IMR-90 (cell line): ENCODE measurements around the gene WIPF2. TPM values are rescaled to one million over a fixed set of nuclear protein-coding genes. Genes with fewer than 3 reads are reported as not detected.

Experiments
- ATAC-seq: fragments of 200-7000 bp; cut with Tn5 transposase; 2 replicates; pipeline ENCODE4 v1.9.1; 2020; ENCODE audit warnings: low read depth, mild to moderate bottlenecking, moderate library complexity
- BruUV-seq: library from RNA; stranded (reverse); fragments of 400-500 nt; replicated peaks from 2 replicates; lab custom pipeline; 2021; lab: Mats Ljungman, UMichigan
- CTCF ChIA-PET: fragments of 300-600 bp; formaldehyde crosslinking; extraction: SDS; loops from one replicate; lab custom pipeline; 2021; ENCODE audit warnings: antibody characterized with exemption; lab: Yijun Ruan, JAX
- POLR2A ChIA-PET: fragments of 300-600 bp; sonication (Branson Sonifier 250); formaldehyde crosslinking; loops from one replicate; lab custom pipeline; 2022; ENCODE audit warnings: antibody characterized with exemption; ENCODE audit not compliant: unreplicated experiment; lab: Charles Lee
- DNase-seq: peaks from one replicate; pipeline ENCODE4 v3.0.0; 2013
- H2AFZ ChIP-seq: replicated peaks from 2 replicates; pipeline ENCODE3; 2013; ENCODE audit warnings: low read length, mild to moderate bottlenecking; ENCODE audit not compliant: poor library complexity
- H2AK5ac ChIP-seq: 2 replicates; pipeline ENCODE4 v1.6.1; 2013; ENCODE audit warnings: low read depth, low read length, inconsistent platforms
- H2AK9ac ChIP-seq: replicated peaks from 2 replicates; pipeline ENCODE3; 2013; ENCODE audit warnings: mild to moderate bottlenecking, low read depth, low read length, moderate library complexity; ENCODE audit not compliant: poor library complexity
- H2BK120ac ChIP-seq: 2 replicates; pipeline ENCODE4 v1.6.1; 2013; ENCODE audit warnings: low read depth, low read length, inconsistent platforms
- H2BK15ac ChIP-seq: 3 replicates; pipeline ENCODE4 v1.6.1; 2013; ENCODE audit warnings: low read depth, low read length, inconsistent platforms
- H2BK20ac ChIP-seq: 2 replicates; pipeline ENCODE4 v1.6.1; 2013; ENCODE audit warnings: low read depth, mild to moderate bottlenecking, inconsistent platforms, low read length, moderate library complexity
- H2BK5ac ChIP-seq: 2 replicates; pipeline ENCODE4 v1.6.1; 2013; ENCODE audit warnings: mild to moderate bottlenecking, low read depth, low read length, inconsistent platforms; ENCODE audit not compliant: poor library complexity, severe bottlenecking
- H3K14ac ChIP-seq: replicated peaks from 2 replicates; pipeline ENCODE4 v1.6.1; 2013; ENCODE audit warnings: low read depth, low read length, inconsistent platforms
- H3K18ac ChIP-seq: 2 replicates; pipeline ENCODE4 v1.6.1; 2013; ENCODE audit warnings: low read depth, low read length, control low read depth
- H3K23ac ChIP-seq: 2 replicates; pipeline ENCODE4 v1.6.1; 2013; ENCODE audit warnings: low read depth, low read length, inconsistent platforms
- H3K27ac ChIP-seq: 2 replicates; pipeline ENCODE4 v1.5.1; 2013; ENCODE audit warnings: mild to moderate bottlenecking, control low read depth, low read length; ENCODE audit not compliant: insufficient read depth
- H3K27me3 ChIP-seq: 2 replicates; pipeline ENCODE4 v1.6.1; 2013; ENCODE audit warnings: low read length; ENCODE audit not compliant: control insufficient read depth, insufficient read depth
- H3K36me3 ChIP-seq: 2 replicates; pipeline ENCODE4 v1.6.1; 2013; ENCODE audit warnings: low read length, mixed read lengths; ENCODE audit not compliant: control insufficient read depth, insufficient read depth
- H3K4ac ChIP-seq: 2 replicates; pipeline ENCODE4 v1.6.1; 2013; ENCODE audit warnings: low read depth, low read length, inconsistent platforms
- H3K4me1 ChIP-seq: 2 replicates; pipeline ENCODE4 v1.6.1; 2013; ENCODE audit warnings: low read length, mixed read lengths; ENCODE audit not compliant: control insufficient read depth, insufficient read depth
- H3K4me2 ChIP-seq: 2 replicates; pipeline ENCODE4 v1.6.1; 2013; ENCODE audit warnings: low read depth, mild to moderate bottlenecking, control low read depth, low read length, moderate library complexity
- H3K4me3 ChIP-seq: 2 replicates; pipeline ENCODE4 v1.5.1; 2013; ENCODE audit warnings: low read depth, mild to moderate bottlenecking, control low read depth, low read length, moderate library complexity; ENCODE audit not compliant: insufficient read depth
- H3K56ac ChIP-seq: 2 replicates; pipeline ENCODE4 v1.6.1; 2013; ENCODE audit warnings: low read length, inconsistent platforms; ENCODE audit not compliant: insufficient read depth; ENCODE audit errors: extremely low read depth
- H3K79me1 ChIP-seq, 2 experiments: 2 replicates each; pipeline ENCODE4 v1.6.1; 2013; ENCODE audit warnings: low read length in 2 of 2, inconsistent platforms in 1 of 2, low read depth in 1 of 2
- H3K9ac ChIP-seq: 2 replicates; pipeline ENCODE4 v1.6.1; 2013; ENCODE audit warnings: low read depth, low read length, control low read depth
- H3K9me1 ChIP-seq: 2 replicates; pipeline ENCODE4 v1.6.1; 2013; ENCODE audit warnings: low read length, inconsistent platforms; ENCODE audit not compliant: insufficient read depth
- H3K9me3 ChIP-seq: 2 replicates; pipeline ENCODE4 v1.6.1; 2013; ENCODE audit warnings: low read length; ENCODE audit not compliant: control insufficient read depth, insufficient read depth
- H4K20me1 ChIP-seq: 2 replicates; pipeline ENCODE4 v1.6.1; 2013; ENCODE audit warnings: low read length, inconsistent platforms; ENCODE audit not compliant: insufficient read depth
- H4K5ac ChIP-seq: 2 replicates; pipeline ENCODE4 v1.6.1; 2013; ENCODE audit warnings: mild to moderate bottlenecking, low read depth, low read length, control low read depth
- H4K8ac ChIP-seq, 2 experiments: 2 replicates each; pipeline ENCODE4 v1.6.1; 2013; ENCODE audit warnings: low read depth in 2 of 2, low read length in 2 of 2, control low read depth in 1 of 2, inconsistent platforms in 1 of 2
- H4K91ac ChIP-seq: 2 replicates; pipeline ENCODE4 v1.6.1; 2013; ENCODE audit warnings: low read depth, low read length, inconsistent platforms; ENCODE audit not compliant: insufficient read depth
- BHLHE40 ChIP-seq: fragments of 150-350 bp; IDR thresholded peaks from 2 replicates; pipeline ENCODE4 v1.6.1; 2016; ENCODE audit warnings: mild to moderate bottlenecking, low read depth, low read length
- CEBPB ChIP-seq: IDR thresholded peaks from 2 replicates; pipeline ENCODE4 v1.6.1; 2012; ENCODE audit warnings: low read depth, low read length, improper control_type of control experiment
- CHD1 ChIP-seq: IDR thresholded peaks from 2 replicates; pipeline ENCODE4 v1.6.1; 2012; ENCODE audit warnings: low read depth, low read length, improper control_type of control experiment
- FOS ChIP-seq: fragments of 150-350 bp; IDR thresholded peaks from 2 replicates; pipeline ENCODE4 v1.6.1; 2016; ENCODE audit warnings: low read depth, low read length
- MAFK ChIP-seq: IDR thresholded peaks from 2 replicates; pipeline ENCODE4 v1.6.1; 2012; ENCODE audit warnings: low read depth, low read length, improper control_type of control experiment
- MAZ ChIP-seq: IDR thresholded peaks from 2 replicates; pipeline ENCODE4 v1.6.1; 2012; ENCODE audit warnings: low read depth, mild to moderate bottlenecking, low read length, improper control_type of control experiment, moderate library complexity, borderline replicate concordance
- MXI1 ChIP-seq: IDR thresholded peaks from 2 replicates; pipeline ENCODE4 v1.6.1; 2012; ENCODE audit warnings: low read depth, mild to moderate bottlenecking, low read length, moderate library complexity, borderline replicate concordance
- NFE2L2 ChIP-seq: fragments of 150-350 bp; IDR thresholded peaks from 2 replicates; pipeline ENCODE4 v1.6.1; 2016; ENCODE audit warnings: low read depth, mild to moderate bottlenecking, low read length
- POLR2A ChIP-seq: IDR thresholded peaks from 2 replicates; pipeline ENCODE4 v1.6.1; 2012; ENCODE audit warnings: mild to moderate bottlenecking, low read depth, low read length
- RAD21 ChIP-seq: IDR thresholded peaks from 2 replicates; pipeline ENCODE4 v1.6.1; 2012; ENCODE audit warnings: low read length, improper control_type of control experiment
- RCOR1 ChIP-seq: IDR thresholded peaks from 2 replicates; pipeline ENCODE4 v1.6.1; 2012; ENCODE audit warnings: mild to moderate bottlenecking, low read length, improper control_type of control experiment; ENCODE audit not compliant: insufficient replicate concordance
- RFX5 ChIP-seq: IDR thresholded peaks from 2 replicates; pipeline ENCODE4 v1.8.0; 2012; ENCODE audit warnings: low read depth, mild to moderate bottlenecking, low read length, moderate library complexity
- SMC3 ChIP-seq: fragments of 150-350 bp; IDR thresholded peaks from 2 replicates; pipeline ENCODE4 v1.6.1; 2016; ENCODE audit warnings: low read depth, mild to moderate bottlenecking, antibody characterized with exemption, low read length, moderate library complexity
- USF2 ChIP-seq: fragments of 150-350 bp; IDR thresholded peaks from 2 replicates; pipeline ENCODE4 v1.6.1; 2017; ENCODE audit warnings: mild to moderate bottlenecking, antibody characterized with exemption, low read length, low read depth
- WGBS, 2 experiments: methylation state at CpG; one replicate each; pipeline versions ENCODE4 v1.1.5 to v1.1.7; 2013; ENCODE audit warnings: missing lambda C conversion rate in 2 of 2; ENCODE audit not compliant: insufficient read length in 1 of 2; ENCODE audit errors: extremely low coverage in 2 of 2; 5-methylcytosine and 5-hydroxymethylcytosine counted together
- dilution Hi-C: fragments of 300-500 bp; cut with HindIII; formaldehyde crosslinking; loops from one replicate; pipeline ENCODE4 v1.14.3; 2018; ENCODE audit warnings: low sequenced_read_pairs; ENCODE audit not compliant: unreplicated experiment
- in situ Hi-C: fragments of 300-500 bp; cut with MboI; formaldehyde crosslinking; loops from 3 replicates; pipeline ENCODE4 v1.14.3; 2019; ENCODE audit warnings: low sequenced_read_pairs, inconsistent platforms, mixed read lengths
- intact Hi-C: fragments of 100-400 bp; cut with micrococcal nuclease; formaldehyde crosslinking; loops from 2 replicates; pipeline ENCODE4 v1.10.0; 2022
- polyA plus RNA-seq, 3 experiments: library from polyadenylated mRNA; depleted of rRNA; stranded (reverse); fragments of >200 nt; gene quantifications; 2 replicates each; pipeline ENCODE4 v1.2.3, GENCODE V29; 2012; ENCODE audit warnings: low replicate concordance in 1 of 3
- total RNA-seq: library from RNA; depleted of rRNA; stranded (reverse); fragments of >200 nt; gene quantifications from 2 replicates; pipeline ENCODE4 v1.2.3, GENCODE V29; 2012
- TF ChIP-seq, protein P1 (sequence below): conservative IDR thresholded peaks from 2 replicates; pipeline ENCODE4 v1.5.1; 2012; ENCODE audit warnings: mild to moderate bottlenecking, low read depth, low read length, improper control_type of control experiment

Gene WIPF2
- total and polyA plus RNA-seq, 2 of the 4 experiments (the other 2 are of a cell fraction), result 2.0 to 8.9 TPM

DNA sequence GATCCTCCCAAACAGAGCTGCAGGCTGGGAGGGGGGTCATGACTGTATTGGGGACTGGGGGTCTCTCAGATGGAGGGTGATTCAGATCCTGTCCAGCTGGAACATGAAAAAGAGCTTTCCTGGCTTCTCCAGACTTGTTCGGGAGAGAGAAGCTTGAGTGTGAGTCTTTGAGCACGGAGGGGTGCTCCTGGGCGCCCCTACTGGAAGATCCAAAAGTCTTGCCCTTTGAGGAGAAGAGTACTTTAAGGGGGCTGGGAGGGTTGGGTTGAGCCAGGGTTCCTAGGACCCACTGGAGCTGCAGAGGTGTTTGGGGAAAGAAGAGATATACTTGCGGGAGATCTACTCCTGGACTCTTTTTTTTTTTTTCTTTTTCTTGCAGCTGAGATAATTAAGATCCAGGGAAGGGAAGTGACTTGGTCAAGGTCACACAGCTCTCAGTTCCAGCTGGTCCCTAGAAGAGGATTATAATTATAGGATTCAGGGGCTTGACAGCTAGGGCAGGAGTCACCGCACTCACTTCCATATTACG lies 98.3 kb downstream of the WIPF2 start:
- Histone ChIP-seq H2BK20ac (peak overlapping the region; percentile 75), H3K23ac (peak overlapping the region; percentile 80), H2BK120ac (peak overlapping the region; percentile 92), H3K9me1 (peaks cover 53% of the 10 kb centered on the region), H2AK5ac (peak overlapping the region; percentile 75), H3K27ac (peak overlapping the region; percentile 63), H3K56ac (peak overlapping the region; percentile 74), H3K79me1 (peaks cover 7 to 80% of the 10 kb centered on the region in 2 experiments; a peak in 3 of 4 replicates), H2AFZ (peak overlapping the region; percentile 72), H2BK15ac (peak overlapping the region; percentile 67; the same call in 2 of the 3 replicates), H2BK5ac (peak overlapping the region; percentile 76), H3K14ac (peak overlapping the region; percentile 82), H3K9ac (peak overlapping the region; percentile 69), H3K4me3 (peak overlapping the region; percentile 43), H3K9me3 (no peaks in the 10 kb centered on the region), H4K8ac (peak overlapping the region; percentile 74 to 84), H3K4me1 (peaks cover 68% of the 10 kb centered on the region), H3K4me2 (peak overlapping the region; percentile 94), H4K91ac (peak overlapping the region; percentile 82), H3K36me3 (no peaks in the 10 kb centered on the region), H3K4ac (peak overlapping the region; percentile 91), H3K27me3 (no peaks in the 10 kb centered on the region), H4K20me1 (peaks cover 28% of the 10 kb centered on the region), H3K18ac (peak overlapping the region; percentile 56), H4K5ac (peak overlapping the region; percentile 59), H2AK9ac (peak overlapping the region; percentile 71)
- 0% methylated on average over 1 of the region's 6 CpGs; no CpG with 5 or more reads in 1 of the 2 experiments for WGBS, 2 experiments
- in situ Hi-C loops (no loop called here), intact Hi-C loops (no loop called here), dilution Hi-C loops (no loop called here)
- BruUV-seq, result no TSS peak
- DNase-seq, result peak; percentile 70
- peak; percentile 26 for ATAC-seq
- CTCF ChIA-PET, result interaction anchor here (0.7 to 1.9 kb wide), 10 partner anchors 8 to 235 kb away, joined by 3 to 11 read pairs (median 4); partner anchors contain the start of gene RARA
- POLR2A ChIA-PET, result interaction anchor here (0.6 kb wide), 2 partner anchors 131 to 231 kb away, joined by 3 to 9 read pairs; no protein-coding TSS in a partner anchor
- TF ChIP-seq CEBPB (no peak), USF2 (no peak), CHD1 (no peak), MAFK (no peak), BHLHE40 (no peak), FOS (no peak), MAZ (peak; percentile 14; the same call in 1 of the 2 replicates), RCOR1 (no peak), RAD21 (peak; percentile 48), MXI1 (no peak), POLR2A (no peak), NFE2L2 (no peak), RFX5 (no peak), SMC3 (peak; percentile 27; the same call in 1 of the 2 replicates)
- TF ChIP-seq, protein P1, sequence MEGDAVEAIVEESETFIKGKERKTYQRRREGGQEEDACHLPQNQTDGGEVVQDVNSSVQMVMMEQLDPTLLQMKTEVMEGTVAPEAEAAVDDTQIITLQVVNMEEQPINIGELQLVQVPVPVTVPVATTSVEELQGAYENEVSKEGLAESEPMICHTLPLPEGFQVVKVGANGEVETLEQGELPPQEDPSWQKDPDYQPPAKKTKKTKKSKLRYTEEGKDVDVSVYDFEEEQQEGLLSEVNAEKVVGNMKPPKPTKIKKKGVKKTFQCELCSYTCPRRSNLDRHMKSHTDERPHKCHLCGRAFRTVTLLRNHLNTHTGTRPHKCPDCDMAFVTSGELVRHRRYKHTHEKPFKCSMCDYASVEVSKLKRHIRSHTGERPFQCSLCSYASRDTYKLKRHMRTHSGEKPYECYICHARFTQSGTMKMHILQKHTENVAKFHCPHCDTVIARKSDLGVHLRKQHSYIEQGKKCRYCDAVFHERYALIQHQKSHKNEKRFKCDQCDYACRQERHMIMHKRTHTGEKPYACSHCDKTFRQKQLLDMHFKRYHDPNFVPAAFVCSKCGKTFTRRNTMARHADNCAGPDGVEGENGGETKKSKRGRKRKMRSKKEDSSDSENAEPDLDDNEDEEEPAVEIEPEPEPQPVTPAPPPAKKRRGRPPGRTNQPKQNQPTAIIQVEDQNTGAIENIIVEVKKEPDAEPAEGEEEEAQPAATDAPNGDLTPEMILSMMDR, result peak; percentile 61
